Measurements from ENCODE around the gene MAMSTR.
"Not testable (repeated sequence)": the region's sequence is repeated elsewhere in the genome, so short reads cannot be mapped to it uniquely, and the experiment has no call there.

- TF ChIP-seq, protein P1, sequence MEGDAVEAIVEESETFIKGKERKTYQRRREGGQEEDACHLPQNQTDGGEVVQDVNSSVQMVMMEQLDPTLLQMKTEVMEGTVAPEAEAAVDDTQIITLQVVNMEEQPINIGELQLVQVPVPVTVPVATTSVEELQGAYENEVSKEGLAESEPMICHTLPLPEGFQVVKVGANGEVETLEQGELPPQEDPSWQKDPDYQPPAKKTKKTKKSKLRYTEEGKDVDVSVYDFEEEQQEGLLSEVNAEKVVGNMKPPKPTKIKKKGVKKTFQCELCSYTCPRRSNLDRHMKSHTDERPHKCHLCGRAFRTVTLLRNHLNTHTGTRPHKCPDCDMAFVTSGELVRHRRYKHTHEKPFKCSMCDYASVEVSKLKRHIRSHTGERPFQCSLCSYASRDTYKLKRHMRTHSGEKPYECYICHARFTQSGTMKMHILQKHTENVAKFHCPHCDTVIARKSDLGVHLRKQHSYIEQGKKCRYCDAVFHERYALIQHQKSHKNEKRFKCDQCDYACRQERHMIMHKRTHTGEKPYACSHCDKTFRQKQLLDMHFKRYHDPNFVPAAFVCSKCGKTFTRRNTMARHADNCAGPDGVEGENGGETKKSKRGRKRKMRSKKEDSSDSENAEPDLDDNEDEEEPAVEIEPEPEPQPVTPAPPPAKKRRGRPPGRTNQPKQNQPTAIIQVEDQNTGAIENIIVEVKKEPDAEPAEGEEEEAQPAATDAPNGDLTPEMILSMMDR (IDR thresholded peaks at IDR 0.05; ENCODE audit: low read depth, low read length, poor library complexity, severe bottlenecking) = not testable (repeated sequence)
- not testable (repeated sequence) for TF ChIP-seq EZH2phosphoT487 (IDR thresholded peaks at IDR 0.05; ENCODE audit: borderline replicate concordance, low read length)
These were observed 39.5 kb downstream of the MAMSTR start for GRCh38 chr19:48680006-48680405.

Measured in DOHH2 (cell line).